Spleen (tissue), 11 donors: ENCODE measurements around the gene WDR88. TPM values are rescaled to one million over a fixed set of nuclear protein-coding genes. Genes with fewer than 3 reads are reported as not detected.
"Not testable (repeated sequence)": the region's sequence is repeated elsewhere in the genome, so short reads cannot be mapped to it uniquely, and the experiment has no call there.

Experiments
- DNase-seq: peaks from one replicate; pipeline ENCODE4 v3.0.0-alpha.2; 2020
- H3K27ac ChIP-seq, 8 donors: fragments of 200-600 bp; sonication (generic) in 7 of 8; 1 replicate in 4 of 8; 2 replicates in 4 of 8; pipeline versions ENCODE4 v1.5.0 to v1.8.0; 2016 to 2021; ENCODE audit warnings: inconsistent platforms in 4 of 8, mild to moderate bottlenecking in 4 of 8, moderate library complexity in 1 of 8
- H3K27me3 ChIP-seq, 7 donors: fragments of 200-600 bp; sonication (generic) in 6 of 7; replicated peaks in 1 of 7; 1 replicate in 4 of 7; 2 replicates in 3 of 7; pipeline versions ENCODE4 v1.5.0 to v1.8.0; 2016 to 2021; ENCODE audit warnings: inconsistent platforms in 3 of 7, mild to moderate bottlenecking in 1 of 7
- H3K36me3 ChIP-seq, 6 donors: fragments of 200-600 bp; sonication (generic) in 5 of 6; 1 replicate in 4 of 6; 2 replicates in 2 of 6; pipeline versions ENCODE4 v1.5.0 to v1.8.0; 2016 to 2021; ENCODE audit warnings: inconsistent platforms in 2 of 6
- H3K4me1 ChIP-seq, 6 donors: fragments of 200-600 bp; sonication (generic) in 5 of 6; 1 replicate in 3 of 6; 2 replicates in 3 of 6; pipeline versions ENCODE4 v1.5.0 to v1.8.0; 2016 to 2021; ENCODE audit warnings: inconsistent platforms in 3 of 6
- H3K4me3 ChIP-seq, 8 donors: fragments of 200-600 bp; sonication (generic) in 7 of 8; 1 replicate in 4 of 8; 2 replicates in 4 of 8; pipeline versions ENCODE4 v1.5.0 to v1.8.0; 2016 to 2021; ENCODE audit warnings: inconsistent platforms in 4 of 8, mild to moderate bottlenecking in 4 of 8, moderate library complexity in 2 of 8
- H3K9me3 ChIP-seq, 8 donors: fragments of 200-600 bp; sonication (generic) in 7 of 8; 1 replicate in 4 of 8; 2 replicates in 4 of 8; pipeline versions ENCODE4 v1.5.0 to v1.8.0; 2016 to 2021; ENCODE audit warnings: inconsistent platforms in 4 of 8
- POLR2A ChIP-seq, 3 donors: fragments of 450-650 bp; IDR thresholded peaks; one replicate each; pipeline ENCODE4 v1.5.1; 2017; ENCODE audit warnings: antibody characterized with exemption in 3 of 3, mild to moderate bottlenecking in 1 of 3
- POLR2AphosphoS5 ChIP-seq, 3 donors: sonication (generic); formaldehyde crosslinking; IDR thresholded peaks; one replicate each; pipeline ENCODE4 v1.5.1; 2017; ENCODE audit warnings: antibody characterized with exemption in 3 of 3
- WGBS, 5 donors: extraction: QIAGEN DNeasy Blood & Tissue Kit in 3 of 5; methylation state at CpG; one replicate each; pipeline versions ENCODE4 v1.1.5 to v1.1.7; 2013 to 2018; 5-methylcytosine and 5-hydroxymethylcytosine counted together
- intact Hi-C: fragments of 100-400 bp; cut with DNase I; formaldehyde crosslinking; loops from one replicate; pipeline ENCODE4 v1.15.0; 2023; ENCODE audit warnings: low total_unique reads
- polyA plus RNA-seq, 3 donors: library from polyadenylated mRNA; stranded (reverse); fragments of 200-250 nt; gene quantifications; one replicate each; pipeline ENCODE4 v1.2.1, GENCODE V29; 2013
- total RNA-seq, 7 donors: library from RNA; depleted of rRNA in 3 of 7; stranded (reverse); fragments of >200 nt in 3 of 7; fragmentation: NEBNext Ultra II Directional in 4 of 7; extraction: Animal tissue kit (Norgen Biotek cat#: 25700) in 4 of 7; gene quantifications; one replicate each; pipeline versions ENCODE4 v1.1.0 to v1.2.1, GENCODE V29; 2016 to 2021
- TF ChIP-seq, protein P1 (sequence below), 11 experiments: fragments of 200-600 bp in 7 of 11; fragments of 450-650 bp in 4 of 11; sonication (generic) in 4 of 11; IDR thresholded peaks in 8 of 11; conservative IDR thresholded peaks in 3 of 11; 1 replicate in 7 of 11; 2 replicates in 4 of 11; pipeline versions ENCODE4 v1.4.0 to v1.8.0; 2016 to 2021; ENCODE audit warnings: antibody characterized with exemption in 11 of 11, inconsistent platforms in 4 of 11, mild to moderate bottlenecking in 1 of 11
- donor health status: healthy with polysubstance abuse.
- donor health status: DM: no; HTN: no; CAD: no; lungs with moderate emphysema.
- donor health status: DM: no; HTN: no; CAD: no.
- donor health status: Bipolar disorder and iron deficiency.
- donor health status: healthy.
- donor health status: DM: no; HTN: no; CAD: no.
- donor health status: DM: yes; HTN: yes; CAD: no.

The WDR88 gene
- total and polyA plus RNA-seq, 10 donors: 0.07 TPM; not detected in 9

DNA sequence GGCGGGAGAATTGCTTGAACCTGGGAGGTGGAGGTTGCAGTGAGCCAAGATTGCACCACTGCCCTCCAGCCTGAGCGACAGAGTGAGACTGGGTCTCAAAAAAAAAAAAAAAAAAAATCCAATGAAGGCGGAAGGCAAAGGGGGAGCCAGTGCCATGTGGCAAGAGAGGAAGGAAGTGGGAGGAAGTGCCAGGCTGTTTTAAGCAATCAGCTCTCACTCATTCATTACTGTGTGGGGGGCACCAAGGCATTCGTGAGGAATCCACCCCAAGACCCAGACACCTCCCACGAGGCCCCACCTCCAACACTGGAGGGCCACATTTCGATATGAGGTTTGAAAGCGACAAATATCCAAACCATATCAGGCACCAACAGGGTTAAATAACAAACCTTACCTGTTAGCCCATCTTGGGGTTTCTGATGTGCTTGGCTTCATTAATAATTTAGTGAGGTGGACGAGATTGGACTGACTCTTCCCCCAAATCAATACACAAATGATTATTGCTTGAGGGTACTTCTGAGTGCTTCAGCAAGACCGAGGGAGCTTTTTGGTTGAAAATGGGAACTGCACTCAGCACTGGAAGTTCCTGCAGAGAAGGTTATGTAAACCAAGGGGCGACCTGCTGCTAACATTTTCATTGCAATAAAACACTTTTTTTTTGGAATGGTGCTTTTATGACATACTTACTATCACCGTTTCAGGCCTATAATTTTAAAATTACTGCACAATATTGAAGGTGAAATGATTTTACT lies 54.7 kb downstream of the WDR88 start:
- WGBS, 5 donors: 19 to 45% (median 28%) methylated on average over 11 of the region's 11 CpGs
- Histone ChIP-seq H3K27ac (peak overlapping the region in 3 of 8 donors; percentile 52 to 73 (median 66)), H3K27me3 (peaks cover 0 to 15% (median 0%) of the 10 kb centered on the region in 7 donors), H3K36me3 (no peaks in the 10 kb centered on the region), H3K9me3 (no peaks in the 10 kb centered on the region), H3K4me1 (peaks cover 0 to 42% (median 9%) of the 10 kb centered on the region in 6 donors), H3K4me3 (peak overlapping the region in 1 of 8 donors; percentile 13)
- intact Hi-C loops: no loop called here
- TF ChIP-seq POLR2A (IDR thresholded peaks at IDR 0.05) (no peak), POLR2AphosphoS5 (IDR thresholded peaks at IDR 0.05) (no peak)
- TF ChIP-seq, protein P1, sequence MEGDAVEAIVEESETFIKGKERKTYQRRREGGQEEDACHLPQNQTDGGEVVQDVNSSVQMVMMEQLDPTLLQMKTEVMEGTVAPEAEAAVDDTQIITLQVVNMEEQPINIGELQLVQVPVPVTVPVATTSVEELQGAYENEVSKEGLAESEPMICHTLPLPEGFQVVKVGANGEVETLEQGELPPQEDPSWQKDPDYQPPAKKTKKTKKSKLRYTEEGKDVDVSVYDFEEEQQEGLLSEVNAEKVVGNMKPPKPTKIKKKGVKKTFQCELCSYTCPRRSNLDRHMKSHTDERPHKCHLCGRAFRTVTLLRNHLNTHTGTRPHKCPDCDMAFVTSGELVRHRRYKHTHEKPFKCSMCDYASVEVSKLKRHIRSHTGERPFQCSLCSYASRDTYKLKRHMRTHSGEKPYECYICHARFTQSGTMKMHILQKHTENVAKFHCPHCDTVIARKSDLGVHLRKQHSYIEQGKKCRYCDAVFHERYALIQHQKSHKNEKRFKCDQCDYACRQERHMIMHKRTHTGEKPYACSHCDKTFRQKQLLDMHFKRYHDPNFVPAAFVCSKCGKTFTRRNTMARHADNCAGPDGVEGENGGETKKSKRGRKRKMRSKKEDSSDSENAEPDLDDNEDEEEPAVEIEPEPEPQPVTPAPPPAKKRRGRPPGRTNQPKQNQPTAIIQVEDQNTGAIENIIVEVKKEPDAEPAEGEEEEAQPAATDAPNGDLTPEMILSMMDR (IDR thresholded peaks at IDR 0.05 in 8 of 11, conservative IDR thresholded peaks at IDR 0.05 in 3 of 11): no peak
- DNase-seq: peak; percentile 55

DNA sequence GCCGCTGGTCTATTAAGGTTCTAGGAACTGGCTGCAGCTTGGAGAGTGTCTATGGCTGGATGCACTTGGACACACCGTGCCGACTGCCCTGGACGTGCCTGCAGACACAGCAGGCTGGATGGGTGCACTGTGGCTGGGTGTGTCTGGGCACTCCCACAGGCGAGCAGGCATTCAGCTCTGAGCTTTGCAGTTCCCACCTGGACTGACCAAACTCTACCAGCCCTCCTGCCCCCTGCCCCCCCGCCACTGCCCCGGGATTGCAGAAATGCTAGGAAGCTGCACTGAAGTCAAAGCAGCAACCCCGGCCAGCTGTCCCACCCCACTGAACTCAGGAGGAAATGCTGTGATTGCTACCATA lies 55.2 kb downstream of the WDR88 start:
- 35 to 66% (median 46%) methylated on average over 8 of the region's 8 CpGs for WGBS, 5 donors
- H3K4me3 ChIP-seq: peak overlapping the region in 1 of 8 donors; percentile 13
- H3K36me3 ChIP-seq: no peaks in the 10 kb centered on the region
- TF ChIP-seq POLR2A (IDR thresholded peaks at IDR 0.05): no peak
- no peak for TF ChIP-seq POLR2AphosphoS5 (IDR thresholded peaks at IDR 0.05)
- TF ChIP-seq, protein P1 (IDR thresholded peaks at IDR 0.05 in 8 of 11, conservative IDR thresholded peaks at IDR 0.05 in 3 of 11): no peak
- intact Hi-C loops: no loop called here
- DNase-seq: peak; percentile 72
- peak overlapping the region in 3 of 8 donors; percentile 52 to 73 (median 66) for H3K27ac ChIP-seq
- peaks cover 0 to 42% (median 9%) of the 10 kb centered on the region in 6 donors for H3K4me1 ChIP-seq
- no peaks in the 10 kb centered on the region for H3K9me3 ChIP-seq
- H3K27me3 ChIP-seq: peaks cover 0 to 21% (median 0%) of the 10 kb centered on the region in 7 donors

DNA sequence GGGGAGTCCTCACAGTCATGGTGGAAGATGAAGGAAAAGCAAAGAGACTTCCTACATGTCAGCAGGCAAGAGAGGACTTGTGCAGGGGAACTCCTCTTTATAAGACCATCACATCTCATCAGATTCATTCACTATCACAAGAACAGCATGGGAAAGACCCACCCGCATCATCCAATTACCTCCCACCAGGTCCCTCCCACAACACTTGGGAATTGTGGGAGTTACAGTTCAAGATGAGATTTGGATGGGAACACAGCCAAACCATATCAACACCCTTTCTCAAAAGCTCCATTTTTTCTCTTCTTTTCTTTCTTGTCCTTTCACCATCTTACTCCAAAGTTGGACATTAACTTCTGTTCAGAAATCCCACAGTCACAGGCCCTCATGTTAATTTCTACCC lies 57.5 kb downstream of the WDR88 start:
- intact Hi-C loops: no loop called here
- Histone ChIP-seq H3K36me3 (no peaks in the 10 kb centered on the region), H3K4me3 (no peak overlapping the region), H3K4me1 (peaks cover 0 to 47% (median 8%) of the 10 kb centered on the region in 6 donors), H3K9me3 (no peaks in the 10 kb centered on the region), H3K27ac (no peak overlapping the region), H3K27me3 (peaks cover 0 to 41% (median 13%) of the 10 kb centered on the region in 7 donors)
- DNase-seq: no peak
- TF ChIP-seq POLR2AphosphoS5 (IDR thresholded peaks at IDR 0.05): no peak
- TF ChIP-seq POLR2A (IDR thresholded peaks at IDR 0.05): no peak
- TF ChIP-seq, protein P1 (IDR thresholded peaks at IDR 0.05 in 8 of 11, conservative IDR thresholded peaks at IDR 0.05 in 3 of 11): no peak
- WGBS, 5 donors: 0 to 55% (median 0%) methylated on average over 1 of the region's 1 CpG; no CpG with 5 or more reads in 1 of the 5 donors

DNA sequence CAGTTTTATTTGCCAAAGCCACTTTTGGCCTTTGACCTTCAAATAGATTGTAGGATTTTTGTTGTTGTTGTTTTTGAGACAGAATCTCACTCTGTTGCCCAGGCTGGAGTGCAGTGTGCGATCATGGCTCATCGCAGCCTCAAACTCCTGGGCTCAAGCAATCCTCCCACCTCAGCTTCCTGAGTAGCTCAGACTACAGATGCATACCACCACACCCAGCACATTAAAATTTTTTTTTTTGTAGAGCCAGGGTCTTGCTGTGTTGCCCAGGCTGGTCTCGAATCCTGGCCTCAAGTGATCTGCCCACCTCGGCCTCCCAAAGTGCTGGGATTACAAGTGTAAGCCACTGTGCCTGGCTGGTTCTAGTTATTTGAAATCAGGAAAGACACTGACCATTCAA lies 59.2 kb downstream of the WDR88 start:
- H3K9me3 ChIP-seq, intact Hi-C loops, H3K4me3 ChIP-seq, H3K36me3 ChIP-seq, DNase-seq, H3K27ac ChIP-seq: not testable (repeated sequence)
- 83 to 92% (median 88%) methylated on average over 2 to 4 of the region's 4 CpGs for WGBS, 5 donors
- Histone ChIP-seq H3K4me1 (peaks cover 0 to 44% (median 19%) of the 10 kb centered on the region in 6 donors), H3K27me3 (peaks cover 0 to 57% (median 18%) of the 10 kb centered on the region in 7 donors)
